ENCODE measurements around the gene EPHA6.

The EPHA6 gene

DNA sequence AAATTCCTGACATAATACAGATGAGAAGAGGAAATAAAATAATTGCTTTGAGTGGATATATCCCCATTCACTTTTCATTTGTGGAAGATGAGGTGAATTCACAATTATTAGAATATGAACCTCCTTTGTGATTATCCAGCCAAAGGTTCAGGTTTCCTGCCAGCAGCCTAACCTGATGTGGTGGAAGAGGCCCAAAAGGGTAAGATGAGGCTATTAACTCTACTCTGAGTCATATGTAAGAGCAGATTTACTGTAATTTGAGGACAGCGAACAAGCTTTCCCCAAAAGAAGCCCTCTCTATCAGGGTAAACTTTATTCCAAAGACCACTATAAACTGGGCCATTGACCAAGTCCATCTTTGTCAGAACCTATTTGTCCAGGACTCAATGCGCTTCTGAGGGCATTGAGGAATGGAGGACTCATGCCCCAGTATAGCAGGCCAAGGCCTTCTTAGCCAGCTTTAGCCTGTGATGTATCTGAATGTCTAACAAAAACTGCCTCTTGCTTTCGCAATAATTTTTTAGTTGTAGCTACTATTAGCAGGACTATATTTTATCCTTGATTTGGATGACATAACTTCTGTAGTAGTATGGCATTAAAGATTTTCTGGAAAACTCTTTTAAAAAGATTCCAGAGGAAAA lies 859.1 kb downstream of the EPHA6 start:
- Histone ChIP-seq H3K27me3 (ENCODE audit: insufficient read depth, low read length) (no peaks in the 10 kb centered on the region), H3K9me3 (ENCODE audit: insufficient read depth, low read depth, low read length) (no peaks in the 10 kb centered on the region), H3K4me1 (ENCODE audit: insufficient read depth, low read length) (no peaks in the 10 kb centered on the region), H3K9ac (ENCODE audit: low read depth, low read length) (no peak overlapping the region), H3K27ac (ENCODE audit: low read depth, low read length) (no peak overlapping the region), H3K36me3 (ENCODE audit: insufficient read depth, low read length) (no peaks in the 10 kb centered on the region), H3K4me3 (ENCODE audit: low read length) (no peak overlapping the region)
- WGBS: 91% methylated on average over 2 of the region's 3 CpGs

DNA sequence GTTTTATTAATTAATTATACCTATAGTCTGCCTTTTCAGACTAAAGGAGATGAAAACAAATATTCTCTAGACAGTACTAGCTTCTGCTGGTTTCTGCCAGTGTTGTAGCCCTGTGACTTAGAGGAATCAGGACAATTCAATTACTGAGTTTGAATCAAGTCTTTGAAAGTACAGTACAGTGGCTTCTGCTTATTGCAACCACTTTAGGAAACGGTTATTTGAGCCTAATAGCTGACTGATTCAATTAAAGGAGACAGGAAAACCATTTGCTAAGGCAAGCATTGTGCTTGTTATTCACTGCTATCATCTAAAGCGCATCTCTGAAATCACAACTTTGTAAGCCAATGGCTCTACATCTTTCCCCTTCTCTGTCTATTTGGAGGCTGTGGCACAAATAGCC lies 860.1 kb downstream of the EPHA6 start:
- 94% methylated on average over 2 of the region's 2 CpGs for WGBS
- Histone ChIP-seq H3K36me3 (ENCODE audit: insufficient read depth, low read length) (no peaks in the 10 kb centered on the region), H3K9me3 (ENCODE audit: insufficient read depth, low read depth, low read length) (no peaks in the 10 kb centered on the region)

DNA sequence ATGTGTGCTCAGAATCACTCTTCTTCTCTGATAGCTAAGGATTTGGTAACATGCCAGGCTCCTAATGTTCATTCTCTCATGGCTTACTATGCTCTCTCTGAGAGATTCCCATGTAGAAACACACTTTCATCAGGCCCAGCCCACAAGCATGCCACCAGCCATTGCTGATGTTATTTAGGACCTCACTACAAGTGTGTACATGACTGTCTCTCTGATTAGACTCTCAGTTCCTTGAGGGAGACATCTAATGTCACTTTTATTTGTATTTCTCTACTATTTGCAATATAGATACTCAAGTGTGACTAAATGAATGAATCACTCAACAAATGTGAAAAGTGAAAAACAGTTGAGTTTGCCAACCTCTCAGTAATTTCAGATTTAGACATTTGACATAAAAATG lies 865.8 kb downstream of the EPHA6 start:
- H3K4me3 ChIP-seq (ENCODE audit: low read length): no peak overlapping the region
- H3K27me3 ChIP-seq (ENCODE audit: insufficient read depth, low read length): no peaks in the 10 kb centered on the region
- no peak overlapping the region for H3K9ac ChIP-seq (ENCODE audit: low read depth, low read length)
- no peak overlapping the region for H3K27ac ChIP-seq (ENCODE audit: low read depth, low read length)
- no peaks in the 10 kb centered on the region for H3K9me3 ChIP-seq (ENCODE audit: insufficient read depth, low read depth, low read length)
- 0 out of 2 replicates have a peak, but pooled peaks cover 2% of the 10 kb centered on the region for H3K4me1 ChIP-seq (ENCODE audit: insufficient read depth, low read length)
- H3K36me3 ChIP-seq (ENCODE audit: insufficient read depth, low read length): no peaks in the 10 kb centered on the region

More for the DNA sequence above, 860.1 kb downstream of the EPHA6 start:
- no peaks in the 10 kb centered on the region for H3K4me1 ChIP-seq (ENCODE audit: insufficient read depth, low read length)
- H3K27me3 ChIP-seq (ENCODE audit: insufficient read depth, low read length): no peaks in the 10 kb centered on the region
- H3K4me3 ChIP-seq (ENCODE audit: low read length): no peak overlapping the region
- H3K9ac ChIP-seq (ENCODE audit: low read depth, low read length): no peak overlapping the region
- no peak overlapping the region for H3K27ac ChIP-seq (ENCODE audit: low read depth, low read length)

DNA sequence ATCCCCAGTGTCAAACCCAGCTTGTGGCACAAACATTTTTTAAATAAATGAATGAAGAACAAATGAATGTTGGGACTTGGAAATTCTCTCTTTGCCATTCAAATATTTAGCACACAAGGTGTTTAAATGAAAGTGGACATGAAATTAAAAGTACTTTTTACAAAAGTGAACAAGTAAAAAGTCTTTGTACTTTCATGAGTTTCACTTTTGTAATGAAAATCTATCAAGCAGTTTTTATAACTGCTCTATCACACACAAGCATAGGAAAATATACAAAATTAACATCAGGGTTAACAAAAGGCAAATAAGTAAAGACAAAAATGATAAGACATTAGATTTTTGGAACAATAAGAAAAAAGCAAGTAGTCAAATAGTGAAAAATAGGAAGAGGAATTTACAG lies 866.3 kb downstream of the EPHA6 start:
- Histone ChIP-seq H3K9me3 (ENCODE audit: insufficient read depth, low read depth, low read length) (no peaks in the 10 kb centered on the region), H3K27me3 (ENCODE audit: insufficient read depth, low read length) (no peaks in the 10 kb centered on the region), H3K27ac (ENCODE audit: low read depth, low read length) (no peak overlapping the region), H3K9ac (ENCODE audit: low read depth, low read length) (no peak overlapping the region), H3K4me3 (ENCODE audit: low read length) (no peak overlapping the region), H3K36me3 (ENCODE audit: insufficient read depth, low read length) (no peaks in the 10 kb centered on the region), H3K4me1 (ENCODE audit: insufficient read depth, low read length) (0 out of 2 replicates have a peak, but pooled peaks cover 2% of the 10 kb centered on the region)

DNA sequence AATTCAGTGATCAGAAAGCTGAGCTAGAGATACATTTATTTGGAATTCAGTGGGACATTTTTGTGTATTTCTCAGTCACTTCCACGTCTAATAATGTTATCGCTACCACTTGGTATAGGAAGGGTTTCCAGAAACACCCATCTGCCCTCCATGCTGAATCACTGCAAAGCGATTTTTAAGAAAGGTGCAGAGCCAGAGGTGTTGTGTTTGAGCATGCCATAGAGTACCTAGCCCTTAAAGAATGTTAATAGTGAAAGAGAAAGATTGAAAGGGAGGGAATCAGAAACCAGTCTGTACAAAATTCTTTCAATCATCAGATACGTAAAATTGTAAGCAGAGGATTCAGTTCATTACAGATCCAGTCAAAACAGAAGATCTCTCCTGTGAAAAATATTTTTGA lies 870.1 kb downstream of the EPHA6 start:
- no peaks in the 10 kb centered on the region for H3K9me3 ChIP-seq (ENCODE audit: insufficient read depth, low read depth, low read length)
- no peaks in the 10 kb centered on the region for H3K27me3 ChIP-seq (ENCODE audit: insufficient read depth, low read length)
- peaks cover 8% of the 10 kb centered on the region; the same call in 1 of the 2 replicates for H3K4me1 ChIP-seq (ENCODE audit: insufficient read depth, low read length)
- WGBS: 96% methylated on average over 3 of the region's 4 CpGs
- no peak overlapping the region for H3K4me3 ChIP-seq (ENCODE audit: low read length)
- no peak overlapping the region for H3K9ac ChIP-seq (ENCODE audit: low read depth, low read length)
- no peaks in the 10 kb centered on the region for H3K36me3 ChIP-seq (ENCODE audit: insufficient read depth, low read length)
- H3K27ac ChIP-seq (ENCODE audit: low read depth, low read length): no peak overlapping the region

DNA sequence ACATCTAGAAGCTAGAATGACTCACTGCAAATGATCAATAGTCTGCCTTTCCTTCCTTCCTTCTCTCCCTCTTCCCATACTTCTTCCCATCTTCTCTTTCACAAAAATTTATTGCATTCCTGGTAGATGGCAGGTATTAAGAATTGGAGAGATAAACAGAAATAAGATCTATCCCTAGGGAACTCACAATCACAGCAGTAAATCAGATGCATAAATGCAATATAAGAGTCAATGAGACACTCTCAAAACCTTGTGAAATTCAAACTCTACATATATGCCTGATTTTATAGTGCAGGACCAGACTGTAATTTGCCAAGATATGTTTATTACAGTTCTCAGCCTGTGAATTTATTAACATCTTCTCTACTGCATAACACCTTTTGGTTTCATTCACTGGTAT lies 871.9 kb downstream of the EPHA6 start:
- Histone ChIP-seq H3K9ac (ENCODE audit: low read depth, low read length) (no peak overlapping the region), H3K27ac (ENCODE audit: low read depth, low read length) (no peak overlapping the region), H3K9me3 (ENCODE audit: insufficient read depth, low read depth, low read length) (no peaks in the 10 kb centered on the region), H3K4me3 (ENCODE audit: low read length) (no peak overlapping the region), H3K4me1 (ENCODE audit: insufficient read depth, low read length) (peaks cover 8% of the 10 kb centered on the region; the same call in 1 of the 2 replicates), H3K27me3 (ENCODE audit: insufficient read depth, low read length) (no peaks in the 10 kb centered on the region), H3K36me3 (ENCODE audit: insufficient read depth, low read length) (no peaks in the 10 kb centered on the region)

DNA sequence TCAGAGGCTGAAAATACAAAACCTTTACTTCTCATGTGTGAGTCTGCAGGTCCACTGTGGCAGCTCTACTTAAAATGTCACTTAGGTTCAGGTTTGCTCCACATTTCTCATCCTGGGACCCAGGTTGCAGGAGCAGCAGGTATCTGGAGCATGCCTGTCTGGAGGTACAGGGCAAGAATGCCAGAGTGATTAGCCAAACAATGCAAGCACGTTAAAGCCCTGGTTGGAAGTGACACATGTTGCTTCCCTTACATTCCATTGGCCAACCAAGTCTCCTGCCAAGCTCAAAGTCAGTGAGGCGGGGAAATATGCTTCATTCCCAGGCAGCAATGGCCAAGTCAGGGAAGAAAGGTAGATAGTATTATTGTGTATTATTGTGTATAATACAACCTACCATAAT lies 873.3 kb downstream of the EPHA6 start:
- Histone ChIP-seq H3K9ac (ENCODE audit: low read depth, low read length) (no peak overlapping the region), H3K4me1 (ENCODE audit: insufficient read depth, low read length) (peaks cover 8% of the 10 kb centered on the region; the same call in 1 of the 2 replicates), H3K4me3 (ENCODE audit: low read length) (no peak overlapping the region), H3K27ac (ENCODE audit: low read depth, low read length) (no peak overlapping the region), H3K27me3 (ENCODE audit: insufficient read depth, low read length) (no peaks in the 10 kb centered on the region), H3K36me3 (ENCODE audit: insufficient read depth, low read length) (no peaks in the 10 kb centered on the region), H3K9me3 (ENCODE audit: insufficient read depth, low read depth, low read length) (no peaks in the 10 kb centered on the region)
- 40% methylated on average over 2 of the region's 2 CpGs for WGBS

DNA sequence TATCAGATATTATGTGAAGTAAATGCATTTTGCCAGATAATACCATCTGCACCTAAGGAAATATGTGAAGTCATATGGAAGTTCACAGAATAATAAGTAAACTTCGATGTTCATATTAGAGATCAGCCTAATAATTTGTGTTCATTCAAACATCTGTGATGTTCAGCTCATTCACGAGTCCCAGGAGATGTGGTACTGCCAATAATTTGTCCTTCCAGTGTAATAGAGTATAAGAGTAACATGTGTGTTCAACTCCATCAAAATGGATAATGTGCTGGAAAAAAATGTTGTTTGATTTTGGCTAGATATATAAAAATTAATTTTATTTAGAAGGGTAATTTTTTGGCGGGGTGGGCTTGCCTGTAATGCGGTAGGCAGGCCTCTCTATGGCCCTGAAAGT lies 874.7 kb downstream of the EPHA6 start:
- H3K9me3 ChIP-seq (ENCODE audit: insufficient read depth, low read depth, low read length): no peaks in the 10 kb centered on the region
- no peak overlapping the region for H3K27ac ChIP-seq (ENCODE audit: low read depth, low read length)
- H3K9ac ChIP-seq (ENCODE audit: low read depth, low read length): no peak overlapping the region
- WGBS: over 99% methylated on average over 4 of the region's 4 CpGs
- H3K27me3 ChIP-seq (ENCODE audit: insufficient read depth, low read length): no peaks in the 10 kb centered on the region
- no peak overlapping the region for H3K4me3 ChIP-seq (ENCODE audit: low read length)
- H3K36me3 ChIP-seq (ENCODE audit: insufficient read depth, low read length): no peaks in the 10 kb centered on the region
- peaks cover 8% of the 10 kb centered on the region; the same call in 1 of the 2 replicates for H3K4me1 ChIP-seq (ENCODE audit: insufficient read depth, low read length)

DNA sequence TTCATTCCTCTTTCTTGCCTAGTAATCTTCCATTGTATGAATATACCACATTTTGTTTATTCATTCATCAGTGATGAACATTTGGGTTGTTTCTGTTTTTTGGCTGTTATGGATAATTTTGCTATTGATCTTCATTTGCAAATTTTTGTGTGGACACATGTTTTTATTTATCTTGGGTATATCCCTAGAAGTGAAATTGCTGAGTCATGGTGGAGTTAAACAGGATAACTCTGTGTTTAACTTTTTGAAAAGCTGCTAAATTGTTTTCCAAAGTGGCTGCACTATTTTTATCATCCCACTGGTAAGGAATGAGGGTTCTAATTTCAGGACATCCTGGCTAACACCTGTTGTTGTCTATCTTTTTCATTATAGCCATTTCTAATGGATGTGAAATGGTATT lies 875.6 kb downstream of the EPHA6 start:
- Histone ChIP-seq H3K4me1 (ENCODE audit: insufficient read depth, low read length) (peaks cover 6% of the 10 kb centered on the region; the same call in 1 of the 2 replicates), H3K4me3 (ENCODE audit: low read length) (no peak overlapping the region), H3K9me3 (ENCODE audit: insufficient read depth, low read depth, low read length) (no peaks in the 10 kb centered on the region), H3K9ac (ENCODE audit: low read depth, low read length) (no peak overlapping the region), H3K36me3 (ENCODE audit: insufficient read depth, low read length) (no peaks in the 10 kb centered on the region), H3K27ac (ENCODE audit: low read depth, low read length) (no peak overlapping the region), H3K27me3 (ENCODE audit: insufficient read depth, low read length) (no peaks in the 10 kb centered on the region)

DNA sequence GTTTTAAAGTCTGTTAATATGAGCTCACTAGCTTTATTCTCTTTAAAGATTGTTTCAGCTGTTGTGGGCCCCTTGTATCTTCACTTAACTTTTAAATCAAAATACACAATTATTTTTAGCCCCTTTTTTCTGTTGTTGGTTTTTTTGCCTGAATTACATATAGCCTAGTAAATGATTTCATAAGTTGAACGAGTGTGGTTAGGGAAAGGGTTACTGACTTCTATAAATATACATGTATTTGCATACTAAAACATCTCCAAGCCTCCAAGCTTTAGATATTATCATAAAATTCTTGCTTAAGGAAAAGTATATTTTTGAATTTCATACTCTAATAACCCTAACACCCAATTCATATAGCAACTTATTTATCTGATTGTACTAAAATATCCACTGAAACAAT lies 877.0 kb downstream of the EPHA6 start:
- no CpG with 5 or more reads among the region's 1 CpG for WGBS
- Histone ChIP-seq H3K9ac (ENCODE audit: low read depth, low read length) (no peak overlapping the region), H3K9me3 (ENCODE audit: insufficient read depth, low read depth, low read length) (no peaks in the 10 kb centered on the region), H3K36me3 (ENCODE audit: insufficient read depth, low read length) (no peaks in the 10 kb centered on the region), H3K4me1 (ENCODE audit: insufficient read depth, low read length) (peaks cover 6% of the 10 kb centered on the region; the same call in 1 of the 2 replicates), H3K4me3 (ENCODE audit: low read length) (no peak overlapping the region), H3K27ac (ENCODE audit: low read depth, low read length) (no peak overlapping the region), H3K27me3 (ENCODE audit: insufficient read depth, low read length) (no peaks in the 10 kb centered on the region)

DNA sequence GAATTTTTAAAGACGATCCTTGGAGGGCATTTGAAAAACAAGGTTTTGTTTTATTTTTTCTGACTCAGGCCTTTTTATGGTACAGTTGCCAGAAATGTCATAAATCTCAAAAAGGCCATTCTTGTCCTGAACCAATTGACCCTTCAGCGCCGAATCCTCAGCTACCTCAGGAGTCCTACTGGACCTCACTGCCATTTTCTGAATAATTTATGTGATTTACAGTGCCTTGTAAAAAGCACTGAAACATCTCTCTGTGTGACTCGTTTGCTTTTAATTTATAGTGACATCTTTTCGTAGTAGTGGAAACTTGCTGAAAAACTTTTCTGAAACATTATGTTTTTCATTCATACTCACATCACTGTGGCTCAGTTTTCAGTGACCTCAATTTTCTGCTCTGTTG lies 878.0 kb downstream of the EPHA6 start:
- Histone ChIP-seq H3K9me3 (ENCODE audit: insufficient read depth, low read depth, low read length) (no peaks in the 10 kb centered on the region), H3K9ac (ENCODE audit: low read depth, low read length) (no peak overlapping the region), H3K4me3 (ENCODE audit: low read length) (no peak overlapping the region), H3K27ac (ENCODE audit: low read depth, low read length) (no peak overlapping the region), H3K27me3 (ENCODE audit: insufficient read depth, low read length) (no peaks in the 10 kb centered on the region), H3K36me3 (ENCODE audit: insufficient read depth, low read length) (no peaks in the 10 kb centered on the region), H3K4me1 (ENCODE audit: insufficient read depth, low read length) (peaks cover 4% of the 10 kb centered on the region; the same call in 1 of the 2 replicates)
- WGBS: 96% methylated on average over 5 of the region's 5 CpGs

DNA sequence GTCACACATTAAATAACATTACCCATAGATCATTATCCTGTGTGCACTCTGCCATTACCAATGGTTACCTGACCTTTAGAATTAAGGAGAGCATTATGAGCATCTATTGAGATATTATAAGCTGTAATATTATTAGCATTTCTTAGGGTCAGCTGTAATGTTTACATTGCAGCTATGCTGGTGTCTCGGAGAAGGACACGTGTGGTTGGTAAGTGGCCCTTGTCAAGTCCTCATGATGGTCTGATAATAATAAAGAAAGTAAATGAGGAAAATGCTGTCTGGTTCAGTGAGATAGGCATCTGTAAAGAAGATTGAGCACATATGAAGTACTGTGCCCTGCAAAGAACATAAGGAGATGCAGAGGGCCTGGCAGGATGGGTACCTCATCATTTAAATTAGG lies 878.4 kb downstream of the EPHA6 start:
- H3K27me3 ChIP-seq (ENCODE audit: insufficient read depth, low read length): no peaks in the 10 kb centered on the region
- H3K36me3 ChIP-seq (ENCODE audit: insufficient read depth, low read length): no peaks in the 10 kb centered on the region
- H3K27ac ChIP-seq (ENCODE audit: low read depth, low read length): no peak overlapping the region
- H3K4me3 ChIP-seq (ENCODE audit: low read length): no peak overlapping the region
- WGBS: 93% methylated on average over 2 of the region's 2 CpGs
- H3K9ac ChIP-seq (ENCODE audit: low read depth, low read length): no peak overlapping the region
- no peaks in the 10 kb centered on the region; the same call in 1 of the 2 replicates for H3K4me1 ChIP-seq (ENCODE audit: insufficient read depth, low read length)
- H3K9me3 ChIP-seq (ENCODE audit: insufficient read depth, low read depth, low read length): no peaks in the 10 kb centered on the region

All from HUES64 (cell line).